Measurements from ENCODE around the gene PPM1L.

The PPM1L gene

DNA sequence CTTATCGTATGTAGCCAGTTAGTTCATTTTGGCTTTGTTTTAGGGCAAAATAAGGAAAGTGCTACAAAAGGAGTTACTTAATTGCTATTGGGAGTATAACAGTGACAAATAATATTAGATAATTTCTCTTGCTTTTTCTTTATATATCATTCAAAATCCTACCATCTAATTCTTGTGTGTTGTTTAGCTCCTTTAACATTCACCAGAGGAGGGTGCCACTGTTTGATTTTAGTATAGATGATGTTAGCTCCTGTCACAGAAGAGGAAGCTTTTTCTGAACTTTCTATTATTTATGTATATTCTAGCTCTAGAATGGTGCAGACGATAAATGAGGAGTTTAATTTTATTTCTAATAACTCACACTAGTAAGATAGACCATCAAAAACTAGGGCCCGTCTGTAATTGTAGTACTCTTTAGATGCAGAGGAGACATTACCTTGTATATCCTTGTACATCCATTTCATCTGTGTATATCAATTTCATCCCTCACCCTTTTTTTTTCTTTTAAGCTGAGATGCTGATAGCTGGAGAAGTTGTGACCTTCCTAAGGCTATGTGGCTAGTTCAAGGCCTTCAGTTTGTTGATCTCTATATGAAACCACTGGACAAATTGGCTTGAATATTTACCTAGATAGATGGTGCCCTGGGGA is 3.0 kb downstream of the PPM1L start:
- FAIRE-seq (no peak), DNase-seq (ENCODE audit: insufficient read length, low spot score) (no peak)

DNA sequence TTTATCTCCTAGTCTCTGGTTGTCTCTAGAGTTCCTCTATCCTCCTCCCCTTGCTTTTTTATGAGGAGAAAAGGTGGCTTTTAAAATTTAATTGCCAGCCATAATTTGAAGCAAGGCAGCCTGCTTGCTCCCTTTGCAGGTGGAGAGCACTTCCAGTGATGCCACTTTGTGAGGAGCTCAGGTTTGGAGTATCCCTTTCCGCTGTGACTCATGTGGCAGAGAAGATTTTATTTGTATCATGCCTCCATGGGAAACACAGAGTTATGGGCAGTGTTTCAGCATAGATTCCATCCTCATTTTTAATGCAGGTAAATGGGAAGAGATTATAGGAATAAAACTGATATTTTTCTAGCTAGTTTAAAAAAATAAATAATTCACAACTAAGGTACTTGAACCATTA is 7.0 kb downstream of the PPM1L start:
- DNase-seq (ENCODE audit: insufficient read length, low spot score) (no peak), FAIRE-seq (no peak)

DNA sequence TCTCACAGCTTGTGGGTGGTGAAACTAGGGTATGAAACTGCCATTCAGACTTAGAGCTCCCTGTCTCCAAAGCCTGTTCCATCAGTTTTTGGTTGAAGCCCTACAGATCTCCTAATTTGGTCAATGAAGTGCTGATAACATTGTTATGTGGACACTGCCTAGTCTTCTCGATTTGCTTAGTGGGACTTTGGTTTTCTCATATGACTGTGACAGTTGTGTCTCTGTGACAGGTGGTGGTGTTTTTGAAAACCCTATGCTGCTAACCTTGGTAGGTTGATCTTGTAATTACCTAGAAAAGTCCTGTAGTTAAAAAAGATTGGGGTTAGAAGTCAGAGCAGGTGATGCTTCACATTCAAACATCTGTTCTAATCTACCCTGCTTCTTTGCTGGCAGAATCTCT is 9.2 kb downstream of the PPM1L start:
- FAIRE-seq (no peak), DNase-seq (ENCODE audit: insufficient read length, low spot score) (no peak)

DNA sequence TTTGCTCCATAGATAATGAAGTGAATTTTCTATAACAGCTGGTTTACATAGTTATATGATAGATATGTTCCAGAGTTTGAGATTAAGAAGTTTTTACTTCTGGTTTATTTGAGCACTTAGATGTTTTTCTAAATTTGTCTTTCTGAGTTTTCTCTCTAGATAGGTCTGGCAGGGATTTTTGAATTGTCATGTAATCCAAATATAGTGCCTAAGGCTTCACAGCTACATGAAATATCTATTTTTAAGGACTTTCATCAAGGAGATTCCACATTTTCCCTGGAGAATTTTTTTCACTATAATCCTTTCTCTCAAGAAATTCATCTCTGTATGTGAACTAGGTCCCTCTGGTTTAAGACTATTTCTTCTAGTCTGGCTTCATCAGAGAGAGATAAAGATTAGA is 12.0 kb downstream of the PPM1L start:
- no peak for FAIRE-seq

DNA sequence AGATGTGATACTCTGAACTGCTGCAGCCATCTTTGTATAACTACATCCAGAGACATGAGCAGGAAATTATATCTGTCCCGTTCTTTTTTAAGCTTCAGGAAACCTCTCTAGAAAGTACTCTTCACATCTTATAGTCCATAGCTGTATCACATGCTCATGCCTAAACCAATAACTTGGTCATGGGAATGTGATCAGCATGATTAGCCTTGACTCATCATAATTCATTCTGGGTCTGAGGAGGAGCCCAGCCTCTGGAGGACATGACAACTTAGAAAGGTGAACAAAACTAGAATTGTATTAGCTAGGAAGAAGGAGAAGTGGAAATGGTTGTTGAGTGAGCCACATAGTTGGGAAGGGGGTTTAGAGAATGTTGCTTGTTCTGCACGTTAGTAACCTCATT is 12.9 kb downstream of the PPM1L start:
- FAIRE-seq, result no peak
- no peak for DNase-seq (ENCODE audit: insufficient read length, low spot score)

More for the DNA sequence above, 12.0 kb downstream of the PPM1L start:
- DNase-seq (ENCODE audit: insufficient read length, low spot score), result no peak

DNA sequence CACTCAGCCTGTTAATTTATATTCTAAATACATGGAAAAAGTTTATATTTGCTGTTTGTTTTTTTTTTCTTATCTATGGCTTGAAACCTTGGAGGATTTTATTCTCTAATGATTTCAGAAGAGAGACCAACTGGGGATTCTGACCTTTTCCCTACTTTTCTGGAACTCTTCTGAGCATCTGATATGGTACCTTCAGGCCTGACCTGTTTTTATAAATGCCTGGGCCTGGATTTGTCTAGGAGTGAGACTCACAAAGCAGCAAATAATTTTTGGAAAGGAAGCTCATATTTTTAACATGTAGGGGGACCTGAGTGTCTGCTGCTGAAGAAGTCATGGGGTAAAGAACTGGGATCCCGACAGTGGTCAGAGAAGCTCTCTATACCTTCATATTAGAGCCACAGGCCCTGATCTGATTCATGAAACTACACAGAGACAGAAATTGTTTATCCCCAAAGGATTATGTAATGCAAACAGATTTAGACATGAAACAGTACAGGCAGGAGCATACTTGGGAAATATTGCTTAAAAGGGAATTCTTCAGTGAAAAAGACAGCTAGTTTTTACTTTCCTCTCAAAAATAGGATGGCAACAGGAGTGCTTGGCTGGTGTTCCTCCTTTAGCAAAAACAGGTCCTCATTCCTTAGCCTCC is 15.9 kb downstream of the PPM1L start:
- FAIRE-seq (no peak), DNase-seq (ENCODE audit: insufficient read length, low spot score) (no peak)

DNA sequence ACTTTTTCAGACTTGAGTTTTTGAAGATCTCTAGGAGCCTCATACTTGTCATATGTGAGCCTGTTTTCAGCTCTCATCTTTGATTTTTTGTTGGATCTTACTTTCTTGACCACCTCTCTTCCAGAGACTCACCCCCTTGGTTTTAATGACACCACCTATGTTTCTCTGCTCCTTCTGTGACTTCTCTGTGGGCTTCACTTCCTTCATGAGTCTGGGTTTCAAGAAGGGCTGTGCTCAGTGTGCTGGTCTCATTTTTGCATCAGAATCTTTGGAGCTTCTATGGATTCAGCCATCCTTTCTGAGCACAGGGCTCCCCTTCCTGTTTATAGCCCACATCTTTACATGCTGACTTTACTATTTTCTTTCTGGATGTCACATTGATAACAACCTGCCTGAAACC is 17.7 kb downstream of the PPM1L start:
- no peak for FAIRE-seq
- DNase-seq (ENCODE audit: insufficient read length, low spot score), result no peak

DNA sequence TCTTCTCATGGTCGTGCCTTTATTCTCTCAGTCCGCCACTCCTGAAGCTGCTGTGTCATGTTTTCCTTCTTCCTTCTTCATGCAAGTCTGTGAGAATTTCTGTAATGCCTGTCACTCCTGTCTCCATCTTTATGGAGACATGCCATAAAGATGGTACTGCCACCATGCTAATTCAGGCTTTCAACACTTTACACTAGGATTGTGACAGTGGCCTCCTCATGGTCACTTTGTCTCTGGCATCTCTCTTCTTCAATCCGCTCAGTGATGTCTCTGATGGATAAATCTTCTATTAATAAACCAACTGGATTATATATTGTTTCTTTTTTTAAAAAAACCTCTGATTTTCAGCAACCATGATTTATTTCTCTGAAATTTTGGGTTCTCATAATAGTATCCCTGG is 18.1 kb downstream of the PPM1L start:
- DNase-seq (ENCODE audit: insufficient read length, low spot score), result no peak
- no peak for FAIRE-seq

DNA sequence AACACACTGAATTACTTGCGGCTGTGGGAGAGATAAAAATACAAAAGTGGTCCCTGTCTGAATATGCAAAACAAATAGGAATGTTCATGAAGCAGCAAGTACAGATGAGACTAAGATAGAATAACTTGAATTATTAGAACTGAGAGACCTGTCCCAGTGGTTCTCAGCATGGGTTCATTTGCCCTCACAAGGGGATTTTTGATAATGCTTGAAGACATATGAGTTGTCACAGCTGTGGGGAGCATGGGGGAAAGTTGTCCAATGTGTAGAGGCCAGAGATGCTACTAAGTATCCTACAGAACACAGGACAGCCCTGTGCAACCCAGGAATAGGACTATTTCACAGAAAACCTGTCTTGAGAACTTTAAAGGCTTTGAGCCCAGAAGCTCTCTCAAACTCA is 22.4 kb downstream of the PPM1L start:
- DNase-seq (ENCODE audit: insufficient read length, low spot score) (no peak), FAIRE-seq (no peak)

DNA sequence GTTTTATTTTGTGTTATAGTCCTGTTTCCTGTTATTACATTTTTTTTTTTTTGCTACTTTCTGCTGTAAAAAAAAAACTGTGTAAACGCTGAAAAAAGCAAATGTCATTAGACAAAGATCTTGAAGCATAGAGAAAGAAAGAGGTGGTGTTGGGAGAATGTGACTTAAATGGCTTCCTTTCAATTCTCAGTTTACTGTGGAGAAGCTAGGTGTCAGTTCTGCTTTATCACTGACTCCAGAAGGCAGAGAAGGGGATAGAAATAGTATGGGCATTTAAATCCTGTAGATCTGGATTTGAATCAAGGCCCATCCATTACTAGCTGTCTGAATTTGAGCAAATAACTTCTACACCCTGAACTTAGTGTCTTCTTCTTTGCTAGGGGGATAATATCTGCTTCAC is 23.0 kb downstream of the PPM1L start:
- FAIRE-seq (no peak), DNase-seq (ENCODE audit: insufficient read length, low spot score) (no peak)

DNA sequence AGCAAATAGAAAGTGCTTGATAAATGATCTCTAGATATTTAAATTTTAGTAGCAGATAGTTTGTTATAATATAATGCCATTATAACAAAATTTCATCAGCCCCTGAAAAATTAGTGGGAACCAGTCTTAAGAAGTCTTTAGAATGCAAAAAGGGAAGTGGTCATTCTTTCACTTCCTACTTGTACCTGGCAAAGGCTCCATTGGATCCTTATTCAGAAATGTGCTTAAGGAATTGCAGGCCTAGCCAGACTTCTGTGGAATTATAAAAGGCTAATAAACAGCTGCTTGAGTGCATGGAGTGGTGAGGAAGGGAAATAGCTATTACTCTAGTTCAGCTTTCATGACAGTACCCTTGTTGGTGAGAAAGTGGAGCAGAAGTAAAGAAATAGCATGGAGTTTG is 24.2 kb downstream of the PPM1L start:
- no peak for DNase-seq (ENCODE audit: insufficient read length, low spot score)
- no peak for FAIRE-seq

DNA sequence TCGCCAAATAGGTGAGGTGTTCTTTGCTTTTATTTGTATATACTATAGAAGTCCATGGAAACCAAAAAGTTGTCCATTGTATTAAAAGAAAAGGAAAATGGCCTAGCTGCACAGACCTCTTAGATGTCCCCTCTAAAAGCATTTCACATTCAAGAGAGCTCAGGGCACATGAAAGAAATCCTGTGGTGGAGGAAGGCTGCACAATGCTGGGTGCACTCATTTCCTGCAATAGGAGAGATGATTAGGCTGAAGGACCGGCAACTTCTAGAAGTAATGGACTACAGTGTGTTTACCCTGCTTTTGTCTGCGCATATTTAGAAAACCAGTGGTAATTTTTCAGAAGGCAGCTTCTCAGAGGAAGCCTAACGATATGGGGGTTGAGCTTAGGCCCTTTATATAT is 25.4 kb downstream of the PPM1L start:
- DNase-seq (ENCODE audit: insufficient read length, low spot score) (no peak), FAIRE-seq (no peak)

DNA sequence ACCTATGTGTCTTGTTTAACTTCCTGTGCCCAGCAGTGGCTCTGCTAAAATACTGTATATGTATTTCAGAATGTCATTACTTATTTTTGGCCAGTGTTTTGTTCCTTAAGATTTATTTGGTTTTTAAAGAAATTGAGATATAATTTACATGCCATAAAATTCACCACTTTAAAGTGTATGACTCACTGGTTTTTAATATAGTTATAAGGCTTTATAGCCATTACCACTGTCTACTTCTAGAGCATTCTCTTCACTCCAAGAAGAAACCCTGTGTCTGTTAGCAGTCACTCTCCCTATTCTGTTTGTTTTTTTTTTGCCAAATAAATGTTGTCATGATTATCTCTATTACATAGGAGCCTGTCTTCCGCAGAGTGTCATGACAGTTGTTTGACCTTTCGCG is 25.8 kb downstream of the PPM1L start:
- no peak for FAIRE-seq

DNA sequence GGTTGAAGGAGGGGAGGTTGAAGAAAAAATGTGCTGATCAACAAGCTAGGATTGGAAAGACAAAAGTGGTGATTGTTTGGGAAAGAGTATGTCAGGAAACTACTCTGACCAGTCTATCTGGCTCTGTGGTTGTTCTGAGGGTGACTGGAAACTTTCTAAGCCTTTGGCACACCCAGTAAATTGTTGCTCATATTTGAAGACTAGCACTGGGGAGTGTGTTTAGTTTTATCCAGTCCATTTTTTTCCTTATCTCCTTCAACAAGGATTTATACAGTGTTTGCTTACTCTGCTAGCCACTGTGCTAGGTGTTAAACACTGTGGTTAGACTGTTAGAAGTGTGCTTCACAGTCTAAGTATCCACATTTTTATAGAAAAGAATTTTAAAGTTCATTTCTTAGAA is 28.8 kb downstream of the PPM1L start:
- FAIRE-seq, result no peak
- DNase-seq (ENCODE audit: insufficient read length, low spot score), result no peak

More for the DNA sequence above, 25.8 kb downstream of the PPM1L start:
- no peak for DNase-seq (ENCODE audit: insufficient read length, low spot score)

DNA sequence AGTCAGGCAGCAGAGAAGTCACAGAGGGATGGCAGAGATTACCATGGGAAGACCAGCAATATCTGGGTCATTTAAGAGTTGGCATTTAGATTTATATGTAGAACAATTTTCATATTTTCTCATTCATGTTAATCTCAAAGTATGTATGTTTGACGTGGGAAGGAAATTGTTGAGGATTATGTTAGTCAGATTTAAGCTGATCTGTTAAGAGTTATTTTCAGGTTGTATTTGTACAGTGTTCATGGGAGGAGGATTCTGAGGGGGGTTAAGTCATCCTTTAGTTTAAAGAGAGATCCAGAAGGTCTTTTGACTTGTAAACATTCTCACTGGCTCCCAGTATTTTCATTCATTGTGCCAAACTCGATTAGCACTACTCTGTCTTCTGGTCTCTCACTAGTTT is 34.7 kb downstream of the PPM1L start:
- FAIRE-seq (no peak), DNase-seq (ENCODE audit: insufficient read length, low spot score) (no peak)

DNA sequence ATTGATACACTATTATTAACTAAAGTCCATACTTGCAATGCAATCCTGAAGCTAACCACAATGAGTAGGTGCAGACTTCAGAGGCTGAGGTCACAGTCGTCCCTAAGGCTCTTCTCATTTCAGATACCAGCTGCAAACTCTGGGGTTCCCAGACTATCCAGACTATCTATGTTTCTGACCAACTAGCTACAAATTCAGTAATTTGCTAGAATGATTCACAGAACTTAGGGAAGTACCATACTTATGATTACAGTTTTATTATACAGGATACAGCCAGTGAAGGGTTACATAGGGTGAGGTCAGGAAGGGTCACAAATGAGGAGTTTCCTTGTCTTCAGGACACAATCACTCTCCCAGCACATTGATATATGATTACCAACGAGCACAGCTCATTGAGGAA is 36.5 kb downstream of the PPM1L start:
- DNase-seq (ENCODE audit: insufficient read length, low spot score) (no peak), FAIRE-seq (no peak)

DNA sequence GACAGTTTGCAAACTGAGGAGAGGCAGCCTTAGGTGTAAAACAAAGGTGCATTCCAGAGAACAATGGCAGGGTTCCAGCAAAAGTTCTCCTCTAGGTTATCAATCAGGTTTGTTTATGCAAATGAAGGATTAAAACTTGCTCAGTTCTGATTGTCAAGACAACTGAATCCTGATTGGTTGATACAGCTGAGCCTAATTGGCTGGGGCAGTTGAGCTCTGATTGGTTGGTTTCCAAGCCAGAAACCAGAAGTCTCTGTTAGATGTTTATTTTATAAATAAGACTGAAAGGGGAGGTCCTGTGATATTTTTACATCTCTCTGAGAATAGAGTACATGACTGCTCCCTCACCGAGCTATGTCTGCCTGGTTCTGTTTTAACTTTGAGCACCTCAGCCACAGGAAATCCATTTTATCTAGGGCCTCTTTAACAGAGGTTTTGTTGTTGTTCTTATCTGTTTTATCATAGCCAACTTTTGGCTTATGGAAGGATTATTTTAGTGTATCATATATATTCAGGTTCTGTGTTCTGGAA is 37.8 kb downstream of the PPM1L start:
- DNase-seq (ENCODE audit: insufficient read length, low spot score), result no peak
- FAIRE-seq, result no peak

DNA sequence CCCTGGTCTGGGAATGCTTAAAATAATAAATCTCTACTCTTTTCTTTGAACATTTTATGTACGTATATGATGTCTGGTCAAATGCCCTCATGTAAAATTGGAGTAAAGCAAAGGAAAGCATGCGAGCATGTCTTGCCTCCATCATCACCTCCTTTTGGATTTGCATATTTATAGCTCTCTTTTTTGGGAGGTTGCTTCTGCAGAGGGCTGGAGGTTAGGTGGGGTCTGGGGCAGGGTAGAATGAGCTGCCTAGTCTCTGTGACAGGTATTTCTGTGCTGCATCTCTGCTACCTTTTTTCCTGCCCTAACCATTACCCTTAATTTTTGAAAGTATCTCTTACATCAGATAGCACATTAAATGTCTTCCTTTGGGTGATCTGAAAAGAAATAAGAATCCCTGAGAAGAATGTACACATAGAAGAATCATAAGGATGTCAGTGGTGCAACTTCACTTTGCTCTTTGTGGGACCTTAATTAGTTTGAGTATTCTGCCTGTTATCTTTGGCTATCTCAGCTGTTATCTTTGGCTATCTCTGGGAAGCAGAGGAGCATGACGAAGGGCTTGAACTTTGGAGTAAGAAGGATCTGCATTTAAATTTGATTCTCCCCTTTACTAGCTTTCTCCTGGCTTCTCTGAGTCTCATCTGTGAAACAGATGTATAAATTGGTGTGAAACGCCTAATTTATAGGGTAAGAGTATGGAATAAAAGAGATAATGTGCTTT is 40.2 kb downstream of the PPM1L start:
- DNase-seq (ENCODE audit: insufficient read length, low spot score) (no peak), FAIRE-seq (no peak)

DNA sequence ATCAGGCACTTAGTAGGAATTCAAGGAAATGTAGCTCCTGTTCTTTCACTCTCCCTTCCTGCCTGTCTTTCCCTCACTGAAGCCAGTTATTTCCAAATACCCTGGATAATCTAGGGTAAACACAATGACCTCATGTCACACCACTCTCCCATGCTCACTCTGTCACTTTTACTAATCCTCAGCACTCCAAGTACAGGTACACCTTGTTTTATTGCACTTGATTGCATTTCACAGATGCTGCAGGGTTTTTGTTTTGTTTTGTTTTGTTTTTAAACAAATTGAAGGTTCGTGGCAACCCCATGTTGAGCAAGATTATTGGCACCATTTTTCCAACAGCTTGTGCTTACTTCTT is 40.8 kb downstream of the PPM1L start:
- DNase-seq (ENCODE audit: insufficient read length, low spot score) (no peak), FAIRE-seq (no peak)

DNA sequence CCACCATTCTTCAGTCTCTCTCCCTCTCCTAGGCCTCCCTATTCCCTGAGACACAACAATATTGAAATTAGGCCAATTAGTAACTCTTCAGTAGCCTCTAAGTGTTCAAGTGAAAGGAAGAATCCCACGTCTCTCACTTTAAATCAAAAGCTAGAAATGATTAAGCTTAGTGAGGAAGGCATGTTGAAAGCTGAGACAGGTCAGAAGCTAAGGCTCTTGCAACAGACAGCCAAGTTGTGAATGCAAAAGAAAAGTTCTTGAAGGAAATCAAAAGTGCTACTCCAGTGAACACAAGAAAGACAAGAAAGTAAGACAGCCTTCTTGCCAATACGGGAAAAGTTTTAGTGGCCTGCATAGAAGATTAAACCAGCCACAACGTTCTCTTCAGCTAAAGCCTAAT is 41.3 kb downstream of the PPM1L start:
- DNase-seq (ENCODE audit: insufficient read length, low spot score) (no peak), FAIRE-seq (no peak)

DNA sequence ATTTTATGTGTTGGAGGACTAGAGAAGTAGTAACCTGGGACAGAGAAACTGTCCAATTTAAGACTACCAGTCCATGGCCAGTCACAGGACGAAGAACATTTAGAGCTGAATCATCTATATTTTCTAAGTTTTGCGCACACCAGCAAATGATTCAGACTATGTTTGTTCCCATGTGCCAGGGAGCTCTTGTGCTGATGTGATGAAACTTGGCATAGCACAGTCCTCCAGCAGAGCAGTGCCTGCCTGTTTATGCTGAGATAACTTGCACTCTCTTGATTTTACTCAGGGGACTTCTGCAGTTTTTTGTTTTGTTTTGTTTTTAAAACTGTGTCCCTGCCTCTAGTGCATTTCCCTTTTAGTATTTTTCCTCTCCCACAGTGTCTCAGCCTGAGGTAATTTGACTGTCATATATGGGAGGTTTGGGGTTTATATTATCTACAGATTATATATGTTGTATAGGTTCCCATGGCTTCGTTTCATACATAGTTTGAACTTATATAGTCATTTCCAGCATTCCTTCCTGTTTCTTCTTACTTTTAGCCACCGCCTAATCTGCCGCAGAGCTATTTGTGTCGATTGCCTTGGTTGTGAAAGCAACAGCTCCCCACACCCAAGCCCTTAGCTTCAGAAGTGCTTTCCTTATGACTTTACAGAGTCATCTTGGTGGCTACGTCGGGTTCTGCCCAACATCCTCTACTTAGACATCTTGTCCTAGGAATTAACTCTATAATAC is 45.5 kb downstream of the PPM1L start:
- FAIRE-seq, result no peak
- DNase-seq (ENCODE audit: insufficient read length, low spot score), result no peak
